Right atrium auricular region (tissue), 2 donors: ENCODE results near the gene ISG20. TPM values are rescaled to one million over a fixed set of nuclear protein-coding genes. Genes with fewer than 3 reads are reported as not detected.

Experiments used
- DNase-seq: peaks from one replicate; pipeline ENCODE4 v3.0.0-alpha.2; 2019; ENCODE audit warnings: low spot score
- H3K27ac ChIP-seq, 2 donors: fragments of 200-600 bp; sonication (generic); 1 replicate in 1 of 2; 2 replicates in 1 of 2; pipeline ENCODE4 v1.5.1; 2016 to 2019
- H3K27me3 ChIP-seq, 2 donors: fragments of 200-600 bp; sonication (generic); one replicate each; pipeline versions ENCODE4 v1.5.1 to v1.6.0; 2017 to 2019
- H3K36me3 ChIP-seq: fragments of 200-600 bp; sonication (generic); one replicate; pipeline ENCODE4 v1.5.1; 2016
- H3K4me1 ChIP-seq, 2 donors: fragments of 200-600 bp; sonication (generic); one replicate each; pipeline versions ENCODE4 v1.5.1 to v1.6.0; 2017 to 2019
- H3K4me3 ChIP-seq, 2 donors: fragments of 200-600 bp; sonication (generic); 1 replicate in 1 of 2; 2 replicates in 1 of 2; pipeline ENCODE4 v1.5.1; 2017 to 2019; ENCODE audit warnings: mild to moderate bottlenecking in 1 of 2, moderate library complexity in 1 of 2
- H3K9me3 ChIP-seq, 2 donors: fragments of 200-600 bp; sonication (generic); one replicate each; pipeline ENCODE4 v1.5.1; 2019
- CTCF ChIP-seq, 2 donors: fragments of 200-600 bp; sonication (generic); IDR thresholded peaks; one replicate each; pipeline ENCODE4 v1.5.1; 2019; ENCODE audit warnings: antibody characterized with exemption in 2 of 2
- total RNA-seq, 2 donors: library from RNA; depleted of rRNA; stranded (reverse); fragments of >200 nt; gene quantifications; one replicate each; pipeline ENCODE4 v1.1.0, GENCODE V29; 2016

The ISG20 gene
- total RNA-seq, 2 donors from 2014 or later, result 2.3 to 11.1 TPM

- peak overlapping the region; percentile 81 to 84 for H3K27ac ChIP-seq
- DNase-seq, result no peak
- H3K4me3 ChIP-seq, result peak overlapping the region; percentile 72 to 80
- H3K4me1 ChIP-seq, result peaks cover 0 to 37% of the 10 kb centered on the region in 2 donors
- H3K27me3 ChIP-seq, result no peaks in the 10 kb centered on the region
- no peaks in the 10 kb centered on the region for H3K9me3 ChIP-seq
- TF ChIP-seq CTCF (IDR thresholded peaks at IDR 0.05), result no peak
- peaks cover 9% of the 10 kb centered on the region for H3K36me3 ChIP-seq
Observed at GRCh38 chr15:88621789-88622604, 16.8 kb upstream of the ISG20 start.

- peaks cover 15% of the 10 kb centered on the region for H3K36me3 ChIP-seq
- peak overlapping the region; percentile 81 to 84 for H3K27ac ChIP-seq
- no peak for DNase-seq
- peak overlapping the region; percentile 72 to 80 for H3K4me3 ChIP-seq
- no peaks in the 10 kb centered on the region for H3K9me3 ChIP-seq
- peaks cover 0 to 37% of the 10 kb centered on the region in 2 donors for H3K4me1 ChIP-seq
- no peak for TF ChIP-seq CTCF (IDR thresholded peaks at IDR 0.05)
- no peaks in the 10 kb centered on the region for H3K27me3 ChIP-seq
Observed at GRCh38 chr15:88622605-88622975, 16.2 kb upstream of the ISG20 start.

DNA sequence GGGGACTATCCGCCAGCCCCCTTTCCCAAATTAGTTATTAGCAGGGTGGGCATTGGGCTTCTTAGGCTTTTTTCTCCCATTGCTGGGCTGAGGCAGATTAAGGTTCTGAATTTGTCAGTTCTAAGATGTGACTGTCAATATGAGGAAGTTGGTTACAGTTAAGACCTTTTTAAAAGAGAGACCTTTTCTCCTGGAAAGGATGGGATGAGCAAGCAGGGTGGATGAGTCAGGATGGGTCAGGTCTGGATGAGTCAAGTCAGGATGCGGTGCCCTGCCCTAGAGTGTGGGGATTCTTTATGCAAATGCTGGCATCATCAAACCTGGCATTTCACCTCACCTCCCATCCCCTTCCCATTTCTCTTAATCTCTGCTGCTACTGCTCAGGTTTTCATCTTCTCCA is 15.8 kb upstream of the ISG20 start:
- DNase-seq, result no peak
- peaks cover 0 to 37% of the 10 kb centered on the region in 2 donors for H3K4me1 ChIP-seq
- peak overlapping the region in 1 of 2 donors; percentile 84 for H3K27ac ChIP-seq
- no peak for TF ChIP-seq CTCF (IDR thresholded peaks at IDR 0.05)
- H3K4me3 ChIP-seq, result no peak overlapping the region
- no peaks in the 10 kb centered on the region for H3K27me3 ChIP-seq
- no peaks in the 10 kb centered on the region for H3K9me3 ChIP-seq
- peaks cover 20% of the 10 kb centered on the region for H3K36me3 ChIP-seq

- peaks cover 0 to 37% of the 10 kb centered on the region in 2 donors for H3K4me1 ChIP-seq
Observed at GRCh38 chr15:88623632-88624031, 15.2 kb upstream of the ISG20 start.

GRCh38 chr15:88624156-88624970 is 14.5 kb upstream of the ISG20 start:
- peak overlapping the region in 1 of 2 donors; percentile 21 for H3K4me3 ChIP-seq
- peaks cover 31% of the 10 kb centered on the region for H3K36me3 ChIP-seq
- TF ChIP-seq CTCF (IDR thresholded peaks at IDR 0.05), result peak in 1 of 2 donors; percentile 64
- H3K27ac ChIP-seq, result peak overlapping the region; percentile 15 to 36
- H3K27me3 ChIP-seq, result no peaks in the 10 kb centered on the region
- H3K4me1 ChIP-seq, result peaks cover 0 to 37% of the 10 kb centered on the region in 2 donors
- DNase-seq, result no peak
- no peaks in the 10 kb centered on the region for H3K9me3 ChIP-seq

More at GRCh38 chr15:88623632-88624031, 15.2 kb upstream of the ISG20 start:
- Histone ChIP-seq H3K4me3 (no peak overlapping the region), H3K27ac (no peak overlapping the region), H3K36me3 (peaks cover 24% of the 10 kb centered on the region), H3K27me3 (no peaks in the 10 kb centered on the region), H3K9me3 (no peaks in the 10 kb centered on the region)
- no peak for TF ChIP-seq CTCF (IDR thresholded peaks at IDR 0.05)
- no peak for DNase-seq
